ENCODE results near the gene EPHB1.

DNA sequence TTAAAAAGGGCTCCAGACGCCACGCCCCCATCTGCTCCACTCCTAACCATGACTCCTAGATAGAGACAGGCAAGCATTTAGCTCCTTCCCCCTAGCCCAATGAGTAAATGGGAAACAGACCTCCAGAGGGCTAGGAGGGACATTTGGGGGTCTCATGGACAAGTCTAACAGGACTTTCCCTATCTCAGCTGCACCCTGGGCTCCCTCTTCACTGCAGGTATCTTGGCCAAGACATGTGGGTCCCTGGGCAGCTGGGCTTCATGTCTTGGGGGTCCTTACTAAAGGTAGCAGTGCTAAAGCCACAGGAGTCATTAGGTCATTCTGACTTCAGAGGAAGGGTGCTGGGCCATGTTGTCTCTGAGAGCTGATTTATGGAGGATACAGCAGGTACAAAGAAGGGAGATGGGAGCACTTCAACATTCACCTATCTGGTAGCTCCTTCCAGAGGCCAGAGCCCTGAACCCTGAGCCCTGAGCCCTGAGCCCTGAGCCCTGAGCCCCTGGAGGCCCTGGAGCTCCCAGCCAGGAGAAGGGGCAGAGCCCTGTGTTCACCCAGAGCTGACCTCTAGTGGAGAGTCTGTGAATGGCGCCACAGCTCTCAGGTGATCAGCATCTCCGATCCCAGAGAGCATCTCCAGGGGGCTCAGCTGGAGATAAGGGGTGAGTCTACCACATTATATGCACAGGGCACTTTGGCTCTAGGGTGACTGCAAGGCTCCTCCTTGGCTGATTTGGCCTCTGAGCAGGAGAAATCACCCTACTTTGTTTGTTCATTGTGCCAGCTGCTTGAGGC lies 40.1 kb upstream of the EPHB1 start:
- no peak for TF ChIP-seq POLR2A (IDR thresholded peaks at IDR 0.05)
- peak in 1 of 3 donors; percentile 30 for TF ChIP-seq CTCF (IDR thresholded peaks at IDR 0.05)
- no peak for TF ChIP-seq POLR2AphosphoS5 (IDR thresholded peaks at IDR 0.05)
